SJCRH30 (cell line): ENCODE results near the gene CNTNAP4. TPM values are rescaled to one million over a fixed set of nuclear protein-coding genes. Genes with fewer than 3 reads are reported as not detected.

ENCODE experiments used
- DNase-seq, 2 experiments: peaks; one replicate each; pipeline ENCODE4 v3.0.0-alpha.2; 2015 to 2020
- H3K27ac ChIP-seq: fragments of 250-450 bp; sonication (Bioruptor Pico); 2 replicates; pipeline ENCODE4 v1.5.1; 2020; ENCODE audit warnings: mild to moderate bottlenecking, moderate library complexity
- H3K27me3 ChIP-seq: fragments of 250-450 bp; sonication (Bioruptor Pico); 2 replicates; pipeline ENCODE4 v1.5.1; 2020; ENCODE audit warnings: mild to moderate bottlenecking, moderate library complexity
- H3K36me3 ChIP-seq: fragments of 250-450 bp; sonication (Bioruptor Pico); 2 replicates; pipeline ENCODE4 v1.5.1; 2020; ENCODE audit warnings: mild to moderate bottlenecking, moderate library complexity
- H3K4me1 ChIP-seq: fragments of 250-450 bp; sonication (Bioruptor Pico); 2 replicates; pipeline ENCODE4 v1.5.1; 2020; ENCODE audit warnings: mild to moderate bottlenecking, moderate library complexity
- H3K4me3 ChIP-seq: fragments of 250-450 bp; sonication (Bioruptor Pico); 2 replicates; pipeline ENCODE4 v1.5.1; 2020; ENCODE audit warnings: mild to moderate bottlenecking, moderate library complexity
- H3K9me3 ChIP-seq: fragments of 250-450 bp; sonication (Bioruptor Pico); replicated peaks from 2 replicates; pipeline ENCODE4 v1.5.1; 2020; ENCODE audit warnings: mild to moderate bottlenecking, moderate library complexity
- total RNA-seq: library from RNA; depleted of rRNA; stranded (reverse); fragments of >200 nt; shearing (Covaris generic); gene quantifications from 2 replicates; pipeline ENCODE4 v1.2.3, GENCODE V29; 2014

Gene CNTNAP4
- total RNA-seq, 1 experiment from 2014 or later = not detected

DNA sequence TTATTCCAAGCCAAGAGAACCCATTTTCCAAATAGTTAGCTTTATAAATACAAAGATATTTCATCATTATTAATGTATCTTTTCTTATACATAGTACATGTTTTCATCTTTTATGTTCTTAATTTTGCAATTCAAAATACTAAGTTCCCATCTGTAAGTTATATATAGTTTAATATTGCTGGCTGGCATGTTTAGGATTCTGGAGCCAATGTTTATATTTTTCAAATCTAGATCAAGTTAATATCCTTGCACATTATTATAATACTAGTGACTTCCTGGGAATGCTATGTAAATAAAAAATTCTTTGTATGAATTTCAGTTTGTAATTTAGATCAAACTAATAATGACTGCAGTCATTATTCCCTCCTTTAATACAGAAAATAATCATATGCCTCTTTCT is 189.7 kb downstream of the CNTNAP4 start:
- H3K4me1 ChIP-seq = no peaks in the 10 kb centered on the region
- DNase-seq = no peak
- no peak overlapping the region for H3K27ac ChIP-seq
- H3K27me3 ChIP-seq = no peaks in the 10 kb centered on the region
- no peaks in the 10 kb centered on the region for H3K36me3 ChIP-seq
- no peak overlapping the region for H3K4me3 ChIP-seq
- no peaks in the 10 kb centered on the region for H3K9me3 ChIP-seq

GRCh38 chr16:76474048-76474447 is 196.8 kb downstream of the CNTNAP4 start:
- no peak overlapping the region for H3K27ac ChIP-seq
- H3K4me3 ChIP-seq = no peak overlapping the region
- no peaks in the 10 kb centered on the region for H3K9me3 ChIP-seq
- no peaks in the 10 kb centered on the region for H3K4me1 ChIP-seq
- DNase-seq = no peak
- no peaks in the 10 kb centered on the region for H3K27me3 ChIP-seq
- H3K36me3 ChIP-seq = no peaks in the 10 kb centered on the region

- no peaks in the 10 kb centered on the region for H3K4me1 ChIP-seq
- H3K9me3 ChIP-seq = no peaks in the 10 kb centered on the region
Observed at GRCh38 chr16:76478105-76478504, 200.9 kb downstream of the CNTNAP4 start.

GRCh38 chr16:76483307-76483909 is 206.2 kb downstream of the CNTNAP4 start:
- Histone ChIP-seq H3K27ac (no peak overlapping the region), H3K36me3 (no peaks in the 10 kb centered on the region), H3K27me3 (no peaks in the 10 kb centered on the region), H3K9me3 (no peaks in the 10 kb centered on the region), H3K4me3 (no peak overlapping the region), H3K4me1 (no peaks in the 10 kb centered on the region)
- no peak for DNase-seq

More at GRCh38 chr16:76478105-76478504, 200.9 kb downstream of the CNTNAP4 start:
- DNase-seq = no peak
- Histone ChIP-seq H3K4me3 (no peak overlapping the region), H3K27me3 (no peaks in the 10 kb centered on the region), H3K27ac (no peak overlapping the region), H3K36me3 (no peaks in the 10 kb centered on the region)

GRCh38 chr16:76484020-76484419 is 206.8 kb downstream of the CNTNAP4 start:
- Histone ChIP-seq H3K9me3 (no peaks in the 10 kb centered on the region), H3K4me1 (no peaks in the 10 kb centered on the region), H3K36me3 (no peaks in the 10 kb centered on the region), H3K27ac (no peak overlapping the region), H3K27me3 (no peaks in the 10 kb centered on the region), H3K4me3 (no peak overlapping the region)
- DNase-seq = no peak

DNA sequence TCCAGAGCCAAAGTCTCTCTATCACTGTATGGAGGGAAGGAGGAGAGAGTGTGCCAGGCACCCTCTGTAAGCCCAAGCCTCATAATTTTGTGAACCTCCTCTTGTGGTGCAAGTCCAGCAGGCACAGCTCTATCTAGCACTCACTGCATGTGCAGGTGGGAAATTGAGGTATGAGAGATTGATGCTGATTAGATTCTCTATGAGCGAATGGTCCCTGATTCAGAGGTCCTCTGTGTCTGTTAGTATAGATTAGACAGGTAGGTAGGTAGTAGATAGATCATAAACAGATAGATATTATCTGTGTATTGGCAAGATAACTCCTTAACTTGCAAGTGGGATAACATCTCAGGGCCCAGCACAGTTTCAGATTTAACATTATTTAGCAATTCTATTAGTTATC is 209.5 kb downstream of the CNTNAP4 start:
- Histone ChIP-seq H3K9me3 (no peaks in the 10 kb centered on the region), H3K4me3 (no peak overlapping the region), H3K36me3 (no peaks in the 10 kb centered on the region), H3K27ac (no peak overlapping the region), H3K4me1 (no peaks in the 10 kb centered on the region), H3K27me3 (no peaks in the 10 kb centered on the region)
- DNase-seq = no peak

- H3K36me3 ChIP-seq = no peaks in the 10 kb centered on the region
- no peak overlapping the region for H3K4me3 ChIP-seq
- no peaks in the 10 kb centered on the region for H3K9me3 ChIP-seq
- no peaks in the 10 kb centered on the region for H3K27me3 ChIP-seq
- H3K4me1 ChIP-seq = no peaks in the 10 kb centered on the region
- no peak for DNase-seq
- H3K27ac ChIP-seq = no peak overlapping the region
Observed at GRCh38 chr16:76487411-76488064, 210.3 kb downstream of the CNTNAP4 start.

GRCh38 chr16:76488065-76488417 is 210.8 kb downstream of the CNTNAP4 start:
- H3K4me3 ChIP-seq = no peak overlapping the region
- H3K9me3 ChIP-seq = no peaks in the 10 kb centered on the region
- DNase-seq = no peak
- no peaks in the 10 kb centered on the region for H3K36me3 ChIP-seq
- no peaks in the 10 kb centered on the region for H3K27me3 ChIP-seq
- H3K27ac ChIP-seq = no peak overlapping the region
- H3K4me1 ChIP-seq = no peaks in the 10 kb centered on the region

GRCh38 chr16:76490036-76490639 is 212.9 kb downstream of the CNTNAP4 start:
- no peak overlapping the region for H3K27ac ChIP-seq
- H3K9me3 ChIP-seq = no peaks in the 10 kb centered on the region
- H3K4me3 ChIP-seq = no peak overlapping the region
- H3K36me3 ChIP-seq = no peaks in the 10 kb centered on the region
- H3K27me3 ChIP-seq = no peaks in the 10 kb centered on the region
- DNase-seq = no peak
- H3K4me1 ChIP-seq = no peaks in the 10 kb centered on the region

- Histone ChIP-seq H3K27me3 (no peaks in the 10 kb centered on the region), H3K36me3 (no peaks in the 10 kb centered on the region), H3K4me1 (no peaks in the 10 kb centered on the region), H3K4me3 (no peak overlapping the region), H3K9me3 (no peaks in the 10 kb centered on the region), H3K27ac (no peak overlapping the region)
- no peak for DNase-seq
Observed at GRCh38 chr16:76500006-76500405, 222.8 kb downstream of the CNTNAP4 start.

- no peaks in the 10 kb centered on the region for H3K36me3 ChIP-seq
- no peak for DNase-seq
- no peaks in the 10 kb centered on the region for H3K27me3 ChIP-seq
Observed at GRCh38 chr16:76502063-76502462, 224.9 kb downstream of the CNTNAP4 start.

GRCh38 chr16:76502555-76502954 is 225.4 kb downstream of the CNTNAP4 start:
- Histone ChIP-seq H3K27ac (no peak overlapping the region), H3K27me3 (no peaks in the 10 kb centered on the region), H3K4me3 (no peak overlapping the region), H3K9me3 (no peaks in the 10 kb centered on the region), H3K4me1 (no peaks in the 10 kb centered on the region), H3K36me3 (no peaks in the 10 kb centered on the region)
- DNase-seq = no peak

More at GRCh38 chr16:76502063-76502462, 224.9 kb downstream of the CNTNAP4 start:
- no peak overlapping the region for H3K4me3 ChIP-seq
- no peaks in the 10 kb centered on the region for H3K9me3 ChIP-seq
- no peak overlapping the region for H3K27ac ChIP-seq
- H3K4me1 ChIP-seq = no peaks in the 10 kb centered on the region

DNA sequence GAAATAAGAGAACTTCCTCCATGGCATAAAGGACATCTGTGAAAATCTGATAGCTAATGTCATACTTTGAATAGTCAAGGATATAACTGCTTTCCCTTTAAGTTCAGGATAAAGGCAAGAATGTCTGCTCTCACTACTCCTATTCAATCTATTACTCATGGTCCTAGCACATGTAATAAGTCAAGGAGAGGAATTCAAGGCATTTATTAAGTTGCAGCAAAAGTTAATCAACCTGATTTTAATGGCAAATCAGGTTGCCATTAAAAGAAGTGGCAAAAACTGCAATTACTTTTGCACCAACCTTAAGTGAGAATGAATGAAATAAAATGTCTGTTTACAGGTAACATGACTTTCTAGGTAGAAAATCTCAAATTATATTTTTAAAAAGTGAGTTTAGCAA is 225.9 kb downstream of the CNTNAP4 start:
- Histone ChIP-seq H3K27ac (no peak overlapping the region), H3K9me3 (no peaks in the 10 kb centered on the region), H3K4me3 (no peak overlapping the region), H3K27me3 (no peaks in the 10 kb centered on the region), H3K4me1 (no peaks in the 10 kb centered on the region), H3K36me3 (no peaks in the 10 kb centered on the region)
- no peak for DNase-seq

DNA sequence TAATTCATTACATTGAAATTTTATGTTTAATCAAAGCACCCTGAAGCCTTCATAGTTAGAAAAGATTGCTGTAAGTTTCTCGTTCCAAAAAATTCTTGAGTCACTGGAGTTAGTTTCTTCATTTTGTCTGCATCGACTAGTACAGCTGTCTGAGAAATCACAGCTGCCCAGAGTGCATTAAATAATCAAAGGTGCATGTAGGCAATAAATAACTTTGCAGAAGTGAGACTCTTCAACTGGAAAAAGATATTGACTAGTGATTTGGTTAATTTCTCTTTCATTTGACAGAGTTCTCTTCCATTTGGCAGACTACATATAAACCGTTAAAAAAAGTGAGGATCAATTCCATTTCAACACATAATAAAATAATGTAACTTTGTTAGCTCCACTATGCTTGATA is 234.0 kb downstream of the CNTNAP4 start:
- H3K27ac ChIP-seq = no peak overlapping the region
- no peaks in the 10 kb centered on the region for H3K36me3 ChIP-seq
- no peaks in the 10 kb centered on the region for H3K9me3 ChIP-seq
- DNase-seq = no peak
- H3K4me3 ChIP-seq = no peak overlapping the region
- H3K4me1 ChIP-seq = no peaks in the 10 kb centered on the region
- H3K27me3 ChIP-seq = no peaks in the 10 kb centered on the region

GRCh38 chr16:76518781-76519180 is 241.6 kb downstream of the CNTNAP4 start:
- Histone ChIP-seq H3K27me3 (no peaks in the 10 kb centered on the region), H3K4me3 (no peak overlapping the region), H3K4me1 (no peaks in the 10 kb centered on the region), H3K9me3 (no peaks in the 10 kb centered on the region), H3K27ac (no peak overlapping the region), H3K36me3 (no peaks in the 10 kb centered on the region)
- no peak for DNase-seq

DNA sequence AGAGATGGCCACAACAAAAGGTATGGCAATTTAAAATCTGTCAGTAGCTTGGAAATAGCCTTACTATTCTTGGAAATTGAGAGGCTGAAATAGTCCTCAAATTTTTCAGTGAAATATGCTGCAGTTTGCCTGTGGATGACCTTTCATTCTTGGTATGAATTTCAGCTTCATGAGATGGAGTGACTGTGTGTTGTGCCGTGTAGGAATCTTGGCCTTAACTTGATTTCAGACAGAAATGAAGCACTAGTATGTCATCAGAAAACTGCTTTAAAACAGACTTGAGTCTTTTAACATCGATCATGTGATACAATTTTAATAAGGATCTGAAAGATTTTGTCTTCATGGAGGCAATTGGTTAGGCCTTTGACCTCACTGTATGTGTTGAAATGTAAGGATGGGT is 247.2 kb downstream of the CNTNAP4 start:
- no peaks in the 10 kb centered on the region for H3K4me1 ChIP-seq
- no peak for DNase-seq
- H3K27ac ChIP-seq = no peak overlapping the region
- no peaks in the 10 kb centered on the region for H3K9me3 ChIP-seq
- H3K4me3 ChIP-seq = no peak overlapping the region
- H3K36me3 ChIP-seq = no peaks in the 10 kb centered on the region
- no peaks in the 10 kb centered on the region for H3K27me3 ChIP-seq
